ENCODE measurements around the gene IL1F10. TPM values are rescaled to one million over a fixed set of nuclear protein-coding genes. Genes with fewer than 3 reads are reported as not detected.

Gene IL1F10
- total RNA-seq, 1 donor from 2014 or later = not detected

DNA sequence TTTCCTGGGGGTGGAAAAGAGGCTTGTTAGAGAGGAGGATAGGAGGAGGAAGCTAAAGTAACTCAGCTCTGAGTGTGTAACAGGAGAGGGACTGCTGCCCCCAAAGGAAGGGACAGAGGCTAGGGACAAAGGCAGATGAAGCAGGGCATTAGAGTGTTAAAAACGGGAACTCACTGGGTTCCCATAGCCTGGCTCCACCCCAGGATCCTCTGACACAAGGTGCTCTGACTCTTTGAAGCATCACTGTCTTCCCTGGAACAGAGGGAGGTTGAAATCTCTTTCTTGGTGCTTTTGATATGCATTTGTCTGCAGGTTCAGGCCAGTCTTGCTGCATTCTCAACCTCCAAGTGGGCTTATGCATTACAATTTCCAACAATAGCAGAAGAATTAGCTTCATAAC, 39.7 kb upstream of the IL1F10 start:
- H3K36me3 ChIP-seq = no peaks in the 10 kb centered on the region

DNA sequence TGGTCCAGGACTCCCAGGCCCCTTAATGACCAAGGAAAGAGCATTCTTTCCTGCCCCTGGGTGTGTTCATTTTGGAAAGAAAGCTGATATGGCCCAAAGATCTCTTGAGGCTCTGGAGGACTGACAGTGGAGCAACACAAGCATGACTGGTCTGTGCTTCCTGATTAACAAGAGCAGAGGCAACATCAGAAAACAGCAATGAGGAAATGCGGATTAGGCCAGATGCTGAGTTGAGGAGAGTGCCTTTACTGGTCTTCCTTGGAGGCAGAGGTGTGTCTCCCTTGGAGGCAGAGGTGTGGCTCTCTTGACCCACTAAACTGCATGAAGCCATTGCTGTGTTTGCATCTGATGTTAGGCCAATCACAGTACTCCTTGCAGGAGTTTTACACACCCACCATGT, 35.0 kb upstream of the IL1F10 start:
- ATAC-seq (peak; percentile 39), DNase-seq (no peak)
- Histone ChIP-seq H3K36me3 (no peaks in the 10 kb centered on the region), H3K9me3 (no peaks in the 10 kb centered on the region), H3K27me3 (no peaks in the 10 kb centered on the region), H3K4me1 (no peaks in the 10 kb centered on the region), H3K27ac (no peak overlapping the region), H3K4me3 (no peak overlapping the region)
- intact Hi-C loops (cut with DNase I) = no loop called here
- TF ChIP-seq, protein P1, sequence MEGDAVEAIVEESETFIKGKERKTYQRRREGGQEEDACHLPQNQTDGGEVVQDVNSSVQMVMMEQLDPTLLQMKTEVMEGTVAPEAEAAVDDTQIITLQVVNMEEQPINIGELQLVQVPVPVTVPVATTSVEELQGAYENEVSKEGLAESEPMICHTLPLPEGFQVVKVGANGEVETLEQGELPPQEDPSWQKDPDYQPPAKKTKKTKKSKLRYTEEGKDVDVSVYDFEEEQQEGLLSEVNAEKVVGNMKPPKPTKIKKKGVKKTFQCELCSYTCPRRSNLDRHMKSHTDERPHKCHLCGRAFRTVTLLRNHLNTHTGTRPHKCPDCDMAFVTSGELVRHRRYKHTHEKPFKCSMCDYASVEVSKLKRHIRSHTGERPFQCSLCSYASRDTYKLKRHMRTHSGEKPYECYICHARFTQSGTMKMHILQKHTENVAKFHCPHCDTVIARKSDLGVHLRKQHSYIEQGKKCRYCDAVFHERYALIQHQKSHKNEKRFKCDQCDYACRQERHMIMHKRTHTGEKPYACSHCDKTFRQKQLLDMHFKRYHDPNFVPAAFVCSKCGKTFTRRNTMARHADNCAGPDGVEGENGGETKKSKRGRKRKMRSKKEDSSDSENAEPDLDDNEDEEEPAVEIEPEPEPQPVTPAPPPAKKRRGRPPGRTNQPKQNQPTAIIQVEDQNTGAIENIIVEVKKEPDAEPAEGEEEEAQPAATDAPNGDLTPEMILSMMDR (IDR thresholded peaks at IDR 0.05) = no peak

More for the DNA sequence above, 39.7 kb upstream of the IL1F10 start:
- no peak overlapping the region for H3K27ac ChIP-seq
- no peaks in the 10 kb centered on the region for H3K9me3 ChIP-seq
- intact Hi-C loops (cut with DNase I) = no loop called here
- H3K4me1 ChIP-seq = no peaks in the 10 kb centered on the region
- no peaks in the 10 kb centered on the region for H3K27me3 ChIP-seq
- TF ChIP-seq, protein P1 (IDR thresholded peaks at IDR 0.05) = no peak
- no peak overlapping the region for H3K4me3 ChIP-seq
- no peak for ATAC-seq
- DNase-seq = no peak

DNA sequence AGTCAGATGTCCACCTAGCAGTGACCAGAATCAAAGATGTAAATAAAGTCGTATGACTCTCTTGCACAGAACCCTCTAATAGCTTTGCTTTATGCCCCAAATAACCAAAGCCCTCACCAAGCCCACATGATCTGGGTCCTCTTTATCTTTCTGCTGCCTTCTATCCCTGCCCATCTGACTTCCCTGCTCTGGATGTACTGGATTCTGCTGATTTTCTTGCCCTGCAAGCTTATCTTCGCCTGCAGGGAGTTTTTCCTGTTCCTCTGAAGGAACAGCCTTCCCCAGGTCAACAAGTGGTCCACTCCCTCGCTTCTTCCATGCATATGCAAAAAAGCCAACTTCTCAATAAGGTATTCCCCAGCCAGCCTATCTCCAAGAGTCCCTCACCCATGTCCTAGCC, 33.8 kb upstream of the IL1F10 start:
- no peaks in the 10 kb centered on the region for H3K36me3 ChIP-seq
- no peaks in the 10 kb centered on the region for H3K4me1 ChIP-seq
- no peaks in the 10 kb centered on the region for H3K9me3 ChIP-seq
- no peak overlapping the region for H3K4me3 ChIP-seq
- DNase-seq (no peak), ATAC-seq (no peak)
- intact Hi-C loops (cut with DNase I) = no loop called here
- H3K27me3 ChIP-seq = no peaks in the 10 kb centered on the region
- no peak overlapping the region for H3K27ac ChIP-seq
- TF ChIP-seq, protein P1 (IDR thresholded peaks at IDR 0.05) = no peak

DNA sequence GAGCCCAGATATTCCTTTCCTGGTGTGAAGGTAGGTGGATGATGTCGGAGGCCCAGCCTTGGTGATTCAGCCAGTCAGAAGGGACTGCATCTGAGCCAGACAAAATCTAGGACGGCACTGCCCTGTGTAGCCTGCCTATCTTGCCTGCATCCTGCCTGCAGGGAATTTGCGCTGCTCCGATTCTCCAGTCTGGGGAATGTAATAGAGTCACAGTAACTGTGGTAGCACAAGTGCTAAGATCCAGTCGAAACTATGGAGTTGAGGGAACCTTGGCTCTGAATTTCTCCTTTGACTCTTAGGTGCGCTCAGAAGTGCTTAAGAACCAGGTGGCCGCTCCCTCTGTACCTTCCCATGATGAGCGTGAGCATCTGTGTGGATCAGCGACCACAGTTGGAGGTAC, 31.0 kb upstream of the IL1F10 start:
- Histone ChIP-seq H3K4me3 (no peak overlapping the region), H3K27me3 (no peaks in the 10 kb centered on the region), H3K27ac (no peak overlapping the region), H3K9me3 (no peaks in the 10 kb centered on the region), H3K36me3 (no peaks in the 10 kb centered on the region), H3K4me1 (no peaks in the 10 kb centered on the region)
- TF ChIP-seq, protein P1 (IDR thresholded peaks at IDR 0.05) = no peak
- DNase-seq (no peak), ATAC-seq (no peak)
- intact Hi-C loops (cut with DNase I) = no loop called here

DNA sequence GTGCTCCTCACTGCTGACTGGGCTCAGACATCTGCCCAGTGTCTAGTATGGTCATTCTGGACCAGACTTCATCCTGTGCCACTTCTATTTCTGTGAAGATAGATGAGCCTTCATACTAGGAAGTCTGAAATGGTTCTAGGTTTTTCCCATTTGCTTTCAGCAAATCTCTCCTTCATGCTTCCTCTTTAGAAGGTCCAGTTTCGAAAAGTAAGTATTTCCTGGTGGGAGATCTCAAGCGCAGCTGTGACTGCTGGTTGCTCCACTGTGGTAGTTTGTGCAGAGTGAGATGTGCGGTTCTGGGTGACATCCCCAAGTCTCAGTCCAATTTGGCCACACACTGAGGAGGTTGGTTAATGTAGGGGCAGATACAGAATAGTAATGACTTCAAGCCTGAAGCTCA, 29.5 kb upstream of the IL1F10 start:
- no peaks in the 10 kb centered on the region for H3K27me3 ChIP-seq
- no peak overlapping the region for H3K4me3 ChIP-seq
- no peaks in the 10 kb centered on the region for H3K9me3 ChIP-seq
- ATAC-seq (no peak), DNase-seq (no peak)
- no peaks in the 10 kb centered on the region for H3K4me1 ChIP-seq
- no peaks in the 10 kb centered on the region for H3K36me3 ChIP-seq
- intact Hi-C loops (cut with DNase I) = no loop called here
- TF ChIP-seq, protein P1 (IDR thresholded peaks at IDR 0.05) = no peak
- no peak overlapping the region for H3K27ac ChIP-seq

DNA sequence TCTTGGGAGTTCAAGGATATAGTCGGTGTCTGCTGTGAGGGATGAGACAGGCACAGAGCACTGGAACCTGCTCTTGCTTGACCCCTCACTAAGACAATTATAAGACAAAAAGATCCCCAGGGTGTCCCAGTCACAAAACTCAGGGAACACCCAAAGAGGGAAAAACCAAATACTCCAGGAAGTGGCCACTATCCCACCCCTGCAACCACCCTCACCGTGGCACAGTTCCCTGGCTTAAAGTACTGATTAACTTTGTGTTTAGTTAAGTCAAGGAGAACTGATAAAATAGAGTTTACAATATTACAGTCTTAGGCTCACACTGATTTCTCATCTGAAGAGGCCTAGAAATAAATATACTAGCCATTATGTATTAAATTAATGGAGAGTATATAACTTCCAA, 28.6 kb upstream of the IL1F10 start:
- H3K4me3 ChIP-seq = no peak overlapping the region
- H3K4me1 ChIP-seq = no peaks in the 10 kb centered on the region
- no peak for ATAC-seq
- intact Hi-C loops (cut with DNase I) = no loop called here
- no peaks in the 10 kb centered on the region for H3K36me3 ChIP-seq
- TF ChIP-seq, protein P1 (IDR thresholded peaks at IDR 0.05) = no peak
- no peaks in the 10 kb centered on the region for H3K27me3 ChIP-seq
- H3K27ac ChIP-seq = no peak overlapping the region
- DNase-seq = no peak
- H3K9me3 ChIP-seq = no peaks in the 10 kb centered on the region

All from upper lobe of right lung (tissue), 1 donor.